HG03442 (cell line): ENCODE results near the gene DPPA5.
"Not testable (repeated sequence)": the region's sequence is repeated elsewhere in the genome, so short reads cannot be mapped to it uniquely, and the experiment has no call there.

Source experiments
- ATAC-seq: cut with Tn5 transposase; IDR thresholded peaks from one replicate; pipeline ENCODE4 v1.9.1; 2021; ENCODE audit warnings: mild to moderate bottlenecking, moderate library complexity; ENCODE audit not compliant: unreplicated experiment

The DPPA5 gene, protein sequence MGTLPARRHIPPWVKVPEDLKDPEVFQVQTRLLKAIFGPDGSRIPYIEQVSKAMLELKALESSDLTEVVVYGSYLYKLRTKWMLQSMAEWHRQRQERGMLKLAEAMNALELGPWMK

DNA sequence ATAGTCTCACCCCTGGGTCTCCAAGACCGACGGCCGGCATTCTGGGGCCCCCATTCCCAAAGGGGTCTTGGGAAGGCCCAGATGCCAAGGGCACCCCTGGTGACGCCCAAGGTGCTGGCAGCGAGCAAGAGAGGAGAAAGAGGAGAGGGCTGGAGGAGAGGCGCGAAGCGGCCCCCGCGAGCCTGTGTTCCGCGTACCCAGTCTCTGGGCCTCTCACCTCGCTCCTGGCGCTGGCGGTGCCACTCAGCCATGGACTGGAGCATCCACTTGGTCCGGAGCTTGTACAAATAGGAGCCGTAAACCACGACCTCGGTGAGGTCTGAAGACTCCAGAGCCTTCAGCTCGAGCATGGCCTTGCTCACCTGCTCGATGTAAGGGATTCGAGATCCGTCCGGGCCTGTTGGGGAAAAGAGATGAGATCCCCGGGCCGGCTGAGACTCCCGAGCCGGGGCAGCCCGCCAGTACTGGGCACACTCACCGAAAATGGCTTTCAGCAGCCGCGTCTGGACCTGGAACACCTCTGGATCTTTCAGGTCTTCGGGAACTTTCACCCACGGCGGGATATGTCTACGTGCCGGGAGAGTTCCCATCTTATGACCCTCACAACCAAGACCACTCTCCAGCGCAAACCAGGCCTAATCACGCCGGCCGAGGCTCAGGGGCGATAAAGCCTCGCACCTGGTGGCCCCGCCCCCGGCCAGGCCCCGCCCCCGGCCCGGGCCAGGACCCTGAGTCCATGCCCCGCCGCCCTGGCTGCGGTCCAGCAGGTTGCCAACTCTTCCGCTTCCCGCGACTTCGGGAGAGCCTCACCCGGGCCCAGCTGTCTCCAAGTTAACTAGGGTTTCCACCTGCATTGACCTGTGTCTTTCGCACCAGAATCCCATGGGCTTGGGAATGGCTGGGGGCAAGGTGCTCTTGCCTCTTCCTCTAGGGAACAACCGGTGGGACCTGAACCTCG is at the start of gene DPPA5:
Gene DPPA5 (minus strand): TSS at position 641 of the 958 bp plus-strand sequence. CDS start 51 bp downstream, at position 590.
- ATAC-seq, result no peak

DNA sequence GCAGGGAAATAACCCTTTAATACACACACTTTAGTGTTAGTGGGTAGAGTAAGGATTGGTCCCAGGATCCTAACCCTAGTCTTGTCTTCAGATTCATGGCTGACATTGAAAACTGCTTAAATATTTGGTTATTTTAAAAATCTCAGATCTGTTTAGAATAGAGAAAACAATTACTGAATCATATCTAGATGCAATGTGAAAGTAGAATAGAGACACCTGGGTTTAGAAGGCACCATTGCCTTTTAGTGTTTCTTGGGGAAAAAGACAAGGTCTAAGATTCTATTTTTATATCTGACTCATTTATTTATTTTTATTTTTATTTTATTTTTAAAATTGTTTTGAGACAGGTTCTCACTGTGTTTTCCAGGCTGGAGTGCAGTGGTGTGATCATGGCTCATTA is 46.6 kb upstream of the DPPA5 start:
- ATAC-seq, result no peak

DNA sequence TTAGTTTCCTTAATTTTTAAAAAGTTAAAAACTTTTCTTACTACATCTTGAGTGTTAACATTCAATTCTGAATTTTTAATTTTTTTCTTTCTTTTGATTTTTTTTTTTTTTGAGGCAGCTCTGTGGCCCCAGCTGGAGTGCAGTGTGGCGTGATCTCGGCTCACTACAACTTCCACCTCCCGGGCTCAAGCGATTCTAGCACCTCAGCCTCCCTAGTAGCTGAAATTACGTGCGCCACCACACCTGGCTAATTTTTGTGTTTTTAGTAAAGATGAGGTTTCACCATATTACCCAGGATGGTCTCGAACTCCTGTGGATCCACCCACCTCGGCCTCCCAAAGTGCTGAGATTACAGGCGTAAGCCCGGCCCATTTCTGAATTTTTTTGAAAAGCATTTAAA is 41.8 kb upstream of the DPPA5 start:
- ATAC-seq, result no peak

DNA sequence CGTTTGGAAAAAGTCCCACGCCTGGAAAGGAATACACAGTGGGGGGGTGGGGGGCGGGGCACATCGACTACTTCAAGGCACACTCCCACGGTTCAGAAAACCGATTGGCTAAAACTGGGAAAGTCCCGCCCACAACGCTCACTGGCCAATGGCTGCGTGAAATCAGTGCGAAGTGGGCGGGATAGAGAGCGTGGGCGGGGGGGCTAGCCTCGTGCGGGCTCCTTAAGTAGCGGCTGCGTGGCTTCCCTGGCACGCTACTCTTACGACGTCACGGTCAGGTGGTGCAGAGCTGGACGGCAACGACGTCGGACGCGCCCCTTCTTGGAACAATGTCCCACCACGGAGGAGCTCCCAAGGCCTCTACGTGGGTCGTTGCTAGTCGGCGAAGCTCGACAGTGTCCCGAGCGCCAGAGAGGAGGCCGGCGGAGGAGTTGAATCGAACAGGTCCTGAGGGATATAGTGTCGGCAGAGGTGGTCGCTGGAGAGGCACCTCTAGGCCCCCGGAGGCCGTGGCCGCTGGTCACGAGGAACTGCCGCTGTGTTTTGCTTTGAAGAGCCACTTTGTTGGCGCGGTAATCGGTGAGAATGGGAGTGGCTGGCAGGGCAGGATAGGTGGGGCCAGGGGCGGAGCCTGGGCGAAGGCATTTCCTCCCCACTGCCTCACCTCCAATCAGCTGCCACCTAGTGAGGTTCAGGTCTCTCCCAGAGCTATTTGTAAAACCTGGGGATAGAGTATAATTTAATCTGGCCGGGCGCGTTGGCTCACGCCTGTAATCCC is 40.7 kb upstream of the DPPA5 start, which contains the start of gene DDX43:
Gene DDX43 (plus strand): TSS at position 252 of the 778 bp plus-strand sequence. CDS start 78 bp downstream, at position 330.
- no peak for ATAC-seq

GRCh38 chr6:73393278-73393677 is 39.2 kb upstream of the DPPA5 start:
- no peak for ATAC-seq

GRCh38 chr6:73392188-73392587 is 38.1 kb upstream of the DPPA5 start:
- not testable (repeated sequence) for ATAC-seq

DNA sequence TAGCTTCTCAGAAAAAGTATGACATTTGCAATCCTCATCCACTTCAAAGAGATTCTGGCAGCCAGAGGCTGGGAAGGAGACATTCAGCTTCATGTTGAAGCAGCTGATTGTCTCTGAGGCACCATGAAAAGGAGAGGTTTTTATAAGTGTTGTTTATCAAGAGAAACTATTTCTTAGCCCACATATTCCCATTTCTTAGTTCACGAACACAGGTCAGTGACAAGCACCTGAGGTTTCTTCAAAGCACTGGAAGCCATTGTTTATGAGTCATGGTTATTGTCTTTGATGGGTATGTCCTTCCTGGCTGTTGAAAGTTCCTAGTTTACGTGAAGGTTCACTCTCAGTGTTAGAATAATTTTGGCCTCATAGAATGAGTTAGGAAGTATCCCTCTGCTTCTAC is 37.6 kb upstream of the DPPA5 start:
- ATAC-seq, result no peak

DNA sequence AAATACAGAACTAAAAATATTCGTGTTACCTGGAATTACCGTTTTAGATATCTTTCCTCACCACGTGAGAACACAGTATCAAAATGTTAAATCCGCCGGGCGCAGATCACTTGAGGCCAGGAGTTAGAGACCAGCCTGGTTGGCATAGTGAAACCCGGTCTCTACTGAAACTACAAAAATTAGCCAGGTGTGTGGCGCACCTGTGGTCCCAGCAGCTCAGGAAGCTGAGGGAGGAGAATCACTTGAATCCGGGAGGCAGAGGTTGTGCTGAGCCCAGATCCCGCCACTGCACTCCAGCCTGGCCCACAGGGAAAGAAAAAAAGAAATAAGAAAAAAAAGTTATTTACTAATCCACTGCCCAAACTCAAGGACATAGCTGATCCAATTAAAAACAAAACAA is 35.8 kb upstream of the DPPA5 start:
- ATAC-seq, result no peak

DNA sequence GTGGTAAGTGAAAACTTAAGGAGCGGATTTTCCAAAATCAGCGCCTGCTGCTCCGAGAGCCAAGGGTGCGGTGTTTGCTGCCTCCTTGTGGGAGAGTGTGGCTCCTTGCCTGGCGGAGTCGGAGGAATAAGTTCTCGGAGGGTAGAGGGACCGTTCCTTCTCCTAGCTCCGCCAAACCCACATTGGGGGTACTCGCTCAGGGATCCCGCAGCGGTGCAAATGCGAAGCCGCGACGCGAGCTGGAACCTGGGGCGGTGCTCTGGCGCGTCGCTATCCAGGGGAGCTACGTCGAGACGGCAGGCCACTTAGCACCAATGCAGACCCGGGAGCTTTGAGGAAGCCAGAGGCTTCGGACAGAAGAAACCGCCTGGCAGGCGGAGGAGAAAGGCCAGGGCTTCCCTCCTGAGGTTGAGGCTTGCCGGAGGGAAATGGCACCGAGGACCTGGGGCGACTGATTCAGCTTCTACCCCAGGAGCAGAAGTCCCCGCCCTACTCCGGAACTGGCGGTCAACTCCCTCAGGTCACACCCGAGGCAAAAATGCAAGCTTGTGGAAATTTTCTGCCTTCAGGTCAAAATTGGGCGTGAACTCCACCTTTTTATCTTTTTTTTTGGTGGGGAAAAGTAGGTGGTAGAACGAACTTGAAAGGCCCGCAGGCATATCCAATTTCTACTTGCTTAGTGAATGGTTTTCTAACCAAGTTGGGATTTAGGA is 34.9 kb upstream of the DPPA5 start:
- ATAC-seq, result peak; percentile 86

GRCh38 chr6:73388433-73388799 is 34.3 kb upstream of the DPPA5 start:
- peak; percentile 23 for ATAC-seq

GRCh38 chr6:73382462-73383113 is 28.5 kb upstream of the DPPA5 start:
- no peak for ATAC-seq

GRCh38 chr6:73381531-73381930 is 27.5 kb upstream of the DPPA5 start:
- not testable (repeated sequence) for ATAC-seq

DNA sequence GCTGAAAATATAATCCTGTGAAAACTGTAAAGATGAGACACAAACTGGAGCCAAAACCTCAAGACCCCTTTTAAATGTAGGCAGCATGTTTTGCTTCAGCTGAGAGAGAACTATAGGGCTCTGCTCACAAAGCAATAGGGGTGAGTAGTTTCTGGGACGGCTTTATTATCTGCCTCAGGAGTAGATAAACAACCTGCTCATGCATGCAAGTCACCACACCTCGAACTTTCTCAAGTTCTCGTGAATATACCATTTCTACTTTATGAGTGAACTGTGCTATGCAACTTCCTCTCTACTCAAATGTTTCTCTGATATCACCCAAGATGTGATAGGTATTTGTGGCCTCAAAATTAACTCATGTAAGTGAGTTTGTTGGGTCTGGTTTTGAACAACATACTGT is 23.1 kb upstream of the DPPA5 start:
- no peak for ATAC-seq

DNA sequence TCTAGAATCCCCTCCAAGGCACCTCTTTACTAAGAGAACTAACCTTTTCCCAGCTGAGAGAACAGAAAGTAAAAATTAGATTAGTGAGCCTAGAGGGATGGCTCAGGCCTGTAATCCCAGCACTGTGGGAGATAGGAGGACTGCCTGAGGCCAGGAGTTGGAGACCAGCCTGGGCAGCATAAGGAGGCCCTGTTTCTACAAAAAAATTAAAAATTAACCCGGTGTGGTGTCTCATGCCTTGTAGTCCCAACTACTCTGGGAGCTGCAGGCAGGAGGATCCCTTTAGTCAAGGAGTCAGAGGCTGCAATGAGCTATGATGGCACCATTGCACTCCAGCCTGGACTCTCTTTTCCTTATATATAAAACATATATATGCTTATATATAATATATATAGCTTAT is 21.1 kb upstream of the DPPA5 start:
- no peak for ATAC-seq

DNA sequence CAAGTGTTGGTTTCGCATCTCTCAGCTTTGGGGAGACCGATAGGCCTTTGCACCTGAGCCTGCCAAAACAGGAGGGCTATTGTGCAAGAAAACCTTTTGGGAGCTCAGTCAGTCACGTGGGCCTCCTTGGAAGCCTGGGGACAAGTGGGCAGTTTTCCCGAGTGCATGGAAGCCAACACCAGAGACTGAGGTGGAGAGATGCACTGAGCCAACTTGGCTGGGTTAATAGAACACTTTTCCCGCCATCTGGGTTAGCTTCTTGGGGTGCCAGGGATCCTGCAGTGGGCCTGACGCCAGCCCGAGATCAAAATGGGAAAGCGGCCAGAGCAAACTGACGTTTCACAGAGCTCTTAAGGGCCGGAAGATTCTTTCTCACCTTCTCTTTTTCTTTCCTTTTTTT is 18.4 kb upstream of the DPPA5 start:
- no peak for ATAC-seq

DNA sequence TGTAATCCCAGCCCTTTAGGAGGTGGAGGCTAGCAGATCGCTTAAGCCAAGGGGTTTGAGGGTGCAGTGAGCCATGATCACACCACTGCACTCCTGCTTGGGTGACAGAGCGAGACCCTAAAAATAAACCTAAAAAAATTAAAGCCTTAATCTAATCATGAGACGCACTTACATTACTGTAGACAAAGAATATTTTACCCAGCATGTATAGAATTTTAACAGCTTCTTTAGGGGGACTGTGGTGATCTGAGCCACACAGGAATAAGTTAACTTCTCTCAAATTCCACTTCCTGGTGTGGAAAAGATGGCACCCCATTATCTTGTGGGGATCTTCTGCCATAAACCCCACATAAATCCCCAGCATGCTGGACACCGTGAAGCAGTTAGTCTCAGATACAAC is 17.9 kb upstream of the DPPA5 start:
- ATAC-seq, result no peak

GRCh38 chr6:73369563-73369962 is 15.5 kb upstream of the DPPA5 start, which contains the start of gene OOEP:
Gene OOEP (minus strand): TSS chr6:73369897. CDS start chr6:73369792, 105 bp downstream.
- no peak for ATAC-seq

- no peak for ATAC-seq
These were observed 15.1 kb upstream of the DPPA5 start for GRCh38 chr6:73369157-73369556.

GRCh38 chr6:73368675-73369074 is 14.6 kb upstream of the DPPA5 start:
- no peak for ATAC-seq

GRCh38 chr6:73367761-73368355 is 13.8 kb upstream of the DPPA5 start:
- ATAC-seq, result no peak
